Measurements from ENCODE around the gene TBCD. TPM values are rescaled to one million over a fixed set of nuclear protein-coding genes. Genes with fewer than 3 reads are reported as not detected.

Gene TBCD
- total RNA-seq, 1 experiment from 2014 or later: 129 TPM

DNA sequence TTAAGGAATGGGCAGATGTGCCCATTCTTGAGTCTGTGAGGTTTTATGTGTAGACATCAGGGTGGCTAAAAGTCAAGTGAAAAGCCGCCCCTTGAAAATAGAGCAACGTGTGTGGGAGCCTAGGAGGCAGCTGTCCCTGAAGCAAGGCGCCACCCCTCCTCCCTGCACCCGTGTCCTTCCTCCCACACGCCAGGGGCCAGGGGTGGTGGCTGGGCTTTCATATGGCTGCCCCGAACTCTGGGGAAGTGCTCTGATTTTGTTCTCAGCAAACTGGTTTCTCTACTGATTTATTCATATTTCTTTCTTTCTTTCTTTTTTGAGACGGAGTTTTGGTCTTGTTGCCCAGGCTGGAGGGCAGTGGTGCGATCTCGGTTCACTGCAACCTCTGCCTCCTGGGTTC lies 83.3 kb downstream of the TBCD start:
- Histone ChIP-seq H3K4me2 (ENCODE audit: insufficient read depth, insufficient read length, low read length) (no peak overlapping the region), H3K18ac (ENCODE audit: insufficient read length, low read depth, low read length) (no peak overlapping the region), H3K56ac (ENCODE audit: insufficient read length, low read depth, low read length) (no peak overlapping the region), H3K14ac (ENCODE audit: insufficient read depth, low read length) (no peak overlapping the region), H2BK120ac (ENCODE audit: low read depth, low read length, poor library complexity, severe bottlenecking) (no peak overlapping the region), H4K8ac (replicated peaks; ENCODE audit: insufficient read length, low read depth, low read length) (no peak overlapping the region), H3K4me1 (ENCODE audit: insufficient read depth, low read length) (0 out of 2 replicates have a peak, but pooled peaks cover 1% of the 10 kb centered on the region), H2AFZ (ENCODE audit: low read length) (no peak overlapping the region), H4K20me1 (ENCODE audit: control insufficient read depth, insufficient read depth, insufficient read length) (no peaks in the 10 kb centered on the region), H3K27me3 (ENCODE audit: insufficient read depth, low read length) (no peaks in the 10 kb centered on the region), H3K23me2 (ENCODE audit: insufficient read length, low read depth, low read length, poor library complexity, severe bottlenecking) (no peaks in the 10 kb centered on the region), H2BK15ac (ENCODE audit: low read depth, low read length) (no peak overlapping the region), H3K23ac (ENCODE audit: insufficient read length, low read depth, low read length) (no peak overlapping the region), H3K9me3 (ENCODE audit: control insufficient read depth, low read depth, low read length) (no peaks in the 10 kb centered on the region), H4K91ac (ENCODE audit: insufficient read length, low read depth, low read length) (no peak overlapping the region), H3K4ac (ENCODE audit: low read depth, low read length) (no peak overlapping the region), H2AK5ac (ENCODE audit: insufficient read length, low read length) (no peak overlapping the region), H3K9ac (ENCODE audit: extremely low read depth, insufficient read length, low read length) (no peak overlapping the region), H3K79me2 (ENCODE audit: insufficient read depth, low read length) (no peaks in the 10 kb centered on the region), H2BK5ac (ENCODE audit: insufficient read length, low read length) (no peak overlapping the region), H3K27ac (ENCODE audit: insufficient read length, low read depth, low read length) (no peak overlapping the region), H3K79me1 (ENCODE audit: insufficient read depth, low read depth, low read length, poor library complexity, severe bottlenecking) (no peaks in the 10 kb centered on the region), H4K5ac (ENCODE audit: insufficient read length, low read depth, low read length) (no peak overlapping the region), H3T11ph (ENCODE audit: low read length) (no peak overlapping the region), H2BK20ac (ENCODE audit: low read depth, low read length, poor library complexity, severe bottlenecking) (no peak overlapping the region), H2BK12ac (ENCODE audit: insufficient read length, low read depth, low read length) (no peak overlapping the region)
- Mint-ChIP-seq H3K9me3 (no peaks in the 10 kb centered on the region), H3K27me3 (ENCODE audit: low read depth) (no peaks in the 10 kb centered on the region), H3K4me3 (no peak overlapping the region), H3K4me1 (peaks cover 24 to 29% of the 10 kb centered on the region in 2 experiments), H3K36me3 (ENCODE audit: insufficient read depth in 1 of 3, low read depth in 3 of 3) (peaks cover 2 to 21% (median 19%) of the 10 kb centered on the region in 3 experiments; a peak in 6 of 7 replicates), H3K27ac (no peak overlapping the region)
- WGBS (ENCODE audit: extremely low coverage, insufficient read length, low lambda C conversion rate): no CpG with 5 or more reads among the region's 9 CpGs
- TF ChIP-seq, protein P1, sequence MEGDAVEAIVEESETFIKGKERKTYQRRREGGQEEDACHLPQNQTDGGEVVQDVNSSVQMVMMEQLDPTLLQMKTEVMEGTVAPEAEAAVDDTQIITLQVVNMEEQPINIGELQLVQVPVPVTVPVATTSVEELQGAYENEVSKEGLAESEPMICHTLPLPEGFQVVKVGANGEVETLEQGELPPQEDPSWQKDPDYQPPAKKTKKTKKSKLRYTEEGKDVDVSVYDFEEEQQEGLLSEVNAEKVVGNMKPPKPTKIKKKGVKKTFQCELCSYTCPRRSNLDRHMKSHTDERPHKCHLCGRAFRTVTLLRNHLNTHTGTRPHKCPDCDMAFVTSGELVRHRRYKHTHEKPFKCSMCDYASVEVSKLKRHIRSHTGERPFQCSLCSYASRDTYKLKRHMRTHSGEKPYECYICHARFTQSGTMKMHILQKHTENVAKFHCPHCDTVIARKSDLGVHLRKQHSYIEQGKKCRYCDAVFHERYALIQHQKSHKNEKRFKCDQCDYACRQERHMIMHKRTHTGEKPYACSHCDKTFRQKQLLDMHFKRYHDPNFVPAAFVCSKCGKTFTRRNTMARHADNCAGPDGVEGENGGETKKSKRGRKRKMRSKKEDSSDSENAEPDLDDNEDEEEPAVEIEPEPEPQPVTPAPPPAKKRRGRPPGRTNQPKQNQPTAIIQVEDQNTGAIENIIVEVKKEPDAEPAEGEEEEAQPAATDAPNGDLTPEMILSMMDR (conservative IDR thresholded peaks at IDR 0.05): no peak
- DNase-seq: no peak
